HG03342 (cell line): ENCODE results near the gene RAB3IP.
A peak's percentile ranks its signal among the peaks of the same experiment; 100 is the strongest.
"Not testable (repeated sequence)": the region's sequence is repeated elsewhere in the genome, so short reads cannot be mapped to it uniquely, and the experiment has no call there.

Experiments
- ATAC-seq: cut with Tn5 transposase; IDR thresholded peaks from one replicate; pipeline ENCODE4 v1.9.1; 2021; ENCODE audit warnings: mild to moderate bottlenecking, moderate library complexity; ENCODE audit not compliant: unreplicated experiment

The RAB3IP gene

DNA sequence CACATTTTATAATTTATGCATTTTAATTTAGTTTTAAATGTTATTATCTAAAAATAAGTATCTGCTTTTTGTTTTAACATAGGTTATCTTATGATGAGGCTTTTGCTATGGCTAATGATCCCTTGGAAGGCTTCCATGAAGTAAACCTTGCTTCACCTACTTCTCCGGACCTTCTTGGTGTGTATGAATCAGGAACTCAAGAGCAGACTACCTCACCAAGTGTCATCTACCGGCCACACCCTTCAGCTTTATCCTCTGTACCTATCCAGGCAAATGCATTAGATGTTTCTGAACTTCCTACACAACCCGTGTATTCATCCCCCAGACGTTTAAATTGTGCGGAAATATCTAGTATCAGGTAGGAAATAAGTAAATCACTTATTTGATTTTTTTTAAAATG lies 16.6 kb downstream of the RAB3IP start:
- no peak for ATAC-seq

DNA sequence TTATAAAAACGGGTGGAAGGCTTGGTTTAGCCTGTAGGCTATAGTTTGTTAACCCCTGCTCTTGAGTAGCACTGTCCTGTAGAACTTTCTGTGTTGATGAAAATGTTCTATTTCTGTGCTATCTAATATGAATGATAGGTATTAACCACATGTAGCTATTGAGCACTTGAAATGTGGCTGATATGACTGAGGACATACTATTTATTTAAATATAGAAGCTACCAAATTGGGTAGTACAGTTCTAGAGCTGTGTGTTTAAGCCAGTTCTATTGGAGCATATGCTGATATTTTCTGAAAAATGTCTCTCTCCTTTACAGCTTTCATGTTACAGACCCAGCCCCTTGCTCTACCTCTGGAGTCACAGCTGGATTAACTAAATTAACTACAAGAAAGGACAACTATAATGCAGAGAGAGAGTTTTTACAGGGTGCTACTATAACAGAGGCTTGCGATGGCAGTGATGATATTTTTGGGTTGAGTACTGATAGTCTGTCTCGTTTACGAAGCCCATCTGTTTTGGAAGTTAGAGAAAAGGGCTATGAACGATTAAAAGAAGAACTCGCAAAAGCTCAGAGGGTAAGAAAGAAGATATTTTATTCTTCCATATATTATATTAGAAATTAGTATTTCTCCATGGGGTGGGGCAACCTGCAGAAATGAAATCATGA lies 17.6 kb downstream of the RAB3IP start:
- ATAC-seq: no peak

DNA sequence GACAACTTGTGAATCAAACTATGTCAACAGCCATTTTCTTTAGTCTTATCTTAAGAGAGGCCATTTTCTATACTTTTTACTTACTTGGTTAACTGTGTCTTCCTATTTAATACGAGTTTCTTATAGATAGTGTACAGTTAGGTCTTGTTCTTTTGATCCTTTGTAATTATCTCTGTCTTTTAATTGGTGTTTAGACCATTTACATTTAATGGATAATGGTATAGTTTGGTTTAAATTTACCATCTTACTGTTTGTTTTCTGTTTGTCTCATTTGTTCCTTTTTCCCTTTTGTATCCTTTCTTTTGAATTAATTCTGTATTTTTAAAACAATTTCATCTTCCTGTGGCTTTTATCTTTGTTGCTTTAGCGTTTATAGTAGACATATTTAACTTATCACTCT lies 19.4 kb downstream of the RAB3IP start:
- no peak for ATAC-seq

DNA sequence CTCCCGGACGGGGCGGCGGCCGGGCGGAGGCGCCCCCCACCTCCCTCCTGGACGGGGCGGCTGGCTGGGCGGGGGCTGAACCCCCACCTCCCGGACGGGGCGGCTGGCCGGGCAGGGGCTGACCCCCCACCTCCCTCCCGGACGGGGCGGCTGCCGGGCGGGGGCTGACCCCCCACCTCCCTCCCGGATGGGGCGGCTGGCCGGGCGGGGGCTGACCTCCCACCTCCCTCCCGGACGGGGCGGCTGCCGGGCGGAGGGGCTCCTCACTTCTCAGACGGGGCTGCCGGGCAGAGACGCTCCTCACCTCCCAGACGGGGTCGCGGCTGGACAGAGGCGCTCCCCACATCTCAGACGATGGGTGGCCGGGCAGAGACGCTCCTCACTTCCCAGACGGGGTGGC lies 20.9 kb downstream of the RAB3IP start:
- ATAC-seq: not testable (repeated sequence)

DNA sequence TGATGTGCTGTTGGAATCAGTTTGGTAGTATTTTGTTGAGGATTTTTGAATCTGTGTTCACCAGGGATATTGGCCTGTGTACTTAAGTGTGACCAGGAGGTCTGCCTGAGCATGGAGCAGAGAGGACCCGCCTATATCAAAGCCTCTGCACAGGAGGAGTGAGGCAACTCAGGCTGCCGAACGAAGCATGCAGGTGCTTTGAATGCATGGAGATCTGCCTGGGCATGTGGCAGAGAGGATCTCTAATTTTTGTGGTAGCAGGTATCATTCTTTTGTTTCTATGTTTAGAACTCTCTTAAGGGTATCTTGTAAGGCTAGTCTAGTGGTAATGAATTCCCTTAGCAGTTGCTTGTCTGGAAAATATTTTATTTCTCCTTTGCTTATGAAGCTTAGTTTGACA lies 26.9 kb downstream of the RAB3IP start:
- ATAC-seq: no peak

DNA sequence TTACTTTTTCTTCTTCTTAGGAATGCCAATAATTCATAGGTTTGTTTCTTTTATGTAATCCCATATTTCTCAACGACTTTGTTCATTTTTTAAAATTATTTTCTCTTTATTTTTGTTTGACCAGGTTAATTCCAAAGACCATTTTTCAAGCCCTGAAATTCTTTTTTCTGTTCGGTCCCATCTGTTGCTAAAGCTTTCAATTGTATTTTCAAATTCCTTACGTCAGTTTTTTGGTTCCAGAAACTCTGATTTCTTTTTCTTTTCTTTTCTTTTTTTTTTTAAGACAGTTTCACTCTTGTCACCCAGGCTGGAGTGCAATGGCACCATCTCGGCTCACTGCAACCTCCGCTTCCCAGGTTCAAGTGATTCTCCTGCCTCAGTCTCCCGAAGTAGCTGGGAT lies 27.6 kb downstream of the RAB3IP start:
- ATAC-seq: no peak

DNA sequence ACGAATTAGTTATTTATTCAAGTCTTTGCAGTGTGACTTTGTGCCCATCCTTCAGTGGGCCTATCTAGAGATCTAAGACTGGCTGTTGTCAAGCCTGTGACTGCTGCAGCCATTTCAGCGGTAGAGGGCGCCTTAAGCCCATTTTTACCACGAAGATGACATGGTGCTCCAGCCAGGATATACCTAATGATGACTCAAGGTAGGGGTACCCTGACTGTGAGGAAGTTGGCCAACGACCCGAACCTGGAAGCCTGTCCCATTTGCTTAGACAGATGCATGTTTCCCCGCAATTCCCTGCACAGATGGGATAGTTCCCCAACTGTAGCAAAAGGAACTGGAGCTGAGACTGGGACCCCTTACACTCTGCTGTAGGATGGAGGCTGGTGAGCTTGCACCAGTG lies 41.3 kb downstream of the RAB3IP start:
- ATAC-seq: no peak

DNA sequence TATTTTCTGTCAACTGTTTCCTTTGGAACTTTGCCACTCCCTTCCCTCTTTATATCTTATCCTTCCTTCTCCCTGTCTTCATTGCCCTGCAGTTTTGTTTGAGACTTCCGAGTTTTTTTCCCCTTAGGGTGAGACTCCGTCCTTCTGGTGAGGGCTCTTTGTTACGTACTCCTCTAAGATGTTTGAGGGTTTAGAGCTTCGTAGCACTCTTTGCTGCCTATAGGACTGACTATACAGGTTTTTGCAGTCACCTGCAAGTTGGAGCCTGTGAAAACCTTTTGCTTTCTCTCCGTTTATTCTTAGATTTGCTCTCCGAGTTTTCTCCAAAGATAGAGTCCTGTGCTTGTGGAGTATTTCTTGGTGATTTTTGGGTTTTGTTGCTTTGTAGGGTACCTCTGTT lies 44.7 kb downstream of the RAB3IP start:
- no peak for ATAC-seq

DNA sequence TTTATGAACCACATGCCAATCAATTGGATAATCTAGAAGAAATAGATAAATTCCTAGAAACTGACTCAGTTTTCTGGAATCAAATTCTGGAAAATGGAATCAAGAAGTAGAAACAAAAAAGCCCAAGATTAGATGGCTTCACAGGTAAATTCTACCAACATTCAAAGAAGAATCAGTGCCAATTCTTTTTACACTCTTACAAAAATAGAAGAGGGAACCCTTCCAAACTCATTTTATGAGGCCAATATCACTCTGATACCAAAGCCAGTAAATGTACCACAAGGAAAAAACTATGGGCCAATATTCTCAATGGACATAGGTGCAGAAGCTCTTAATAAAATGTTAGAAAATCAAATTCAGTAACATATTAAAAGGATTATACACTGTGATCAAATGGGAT lies 50.7 kb downstream of the RAB3IP start:
- ATAC-seq: no peak

DNA sequence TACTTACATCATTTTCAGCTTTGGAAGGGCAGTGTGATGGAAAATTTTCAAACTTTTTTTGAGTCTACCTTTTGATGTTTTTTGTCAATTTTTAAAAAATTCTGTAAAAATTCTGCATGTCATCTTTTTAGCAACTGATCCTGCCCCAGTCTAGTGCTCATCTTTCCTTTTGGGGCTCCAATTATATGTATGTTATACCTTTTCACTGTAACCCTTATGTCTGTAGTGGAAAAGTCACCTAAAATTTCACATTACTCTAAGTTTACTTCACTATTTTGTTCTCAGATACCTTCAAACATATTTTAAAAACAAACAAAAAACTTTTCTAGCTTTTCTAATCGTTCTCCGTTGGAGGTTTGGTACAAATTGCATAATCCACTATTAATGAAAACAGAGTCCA lies 53.9 kb downstream of the RAB3IP start:
- no peak for ATAC-seq

DNA sequence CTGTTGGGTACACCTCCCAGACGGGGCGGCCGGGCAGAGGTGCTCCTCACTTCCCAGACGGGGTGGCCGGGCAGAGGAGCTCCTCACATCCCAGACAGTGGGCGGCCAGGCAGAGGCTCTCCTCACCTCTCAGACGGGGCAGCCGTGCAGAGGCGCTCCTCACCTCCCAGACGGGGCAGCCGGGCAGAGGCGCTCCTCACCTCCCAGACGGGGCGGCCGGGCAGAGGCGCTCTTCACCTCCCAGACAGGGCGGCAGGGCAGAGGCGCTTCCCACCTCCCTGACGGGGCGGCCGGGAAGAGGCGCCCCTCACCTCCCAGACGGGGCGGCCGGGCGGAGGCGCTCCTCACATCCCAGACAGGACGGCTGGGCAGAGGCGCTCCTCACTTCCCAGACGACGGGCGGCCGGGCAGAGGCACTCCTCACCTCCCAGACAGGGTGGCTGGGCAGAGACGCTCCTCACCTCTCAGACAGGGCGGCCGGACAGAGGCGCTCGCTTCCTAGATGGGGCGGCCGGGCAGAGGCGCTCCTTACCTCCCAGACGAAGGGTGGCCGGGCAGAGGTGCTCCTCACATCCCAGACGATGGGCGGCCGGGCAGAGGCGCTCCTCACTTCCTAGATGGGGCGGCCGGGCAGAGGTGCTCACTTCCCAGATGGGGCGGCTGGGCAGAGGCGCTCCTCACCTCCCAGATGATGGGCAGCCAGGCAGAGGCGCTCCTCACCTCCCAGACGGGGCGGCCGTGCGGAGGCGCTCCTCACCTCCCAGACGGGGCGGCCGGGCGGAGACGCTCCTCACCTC lies 68.6 kb downstream of the RAB3IP start:
- ATAC-seq: not testable (repeated sequence)

DNA sequence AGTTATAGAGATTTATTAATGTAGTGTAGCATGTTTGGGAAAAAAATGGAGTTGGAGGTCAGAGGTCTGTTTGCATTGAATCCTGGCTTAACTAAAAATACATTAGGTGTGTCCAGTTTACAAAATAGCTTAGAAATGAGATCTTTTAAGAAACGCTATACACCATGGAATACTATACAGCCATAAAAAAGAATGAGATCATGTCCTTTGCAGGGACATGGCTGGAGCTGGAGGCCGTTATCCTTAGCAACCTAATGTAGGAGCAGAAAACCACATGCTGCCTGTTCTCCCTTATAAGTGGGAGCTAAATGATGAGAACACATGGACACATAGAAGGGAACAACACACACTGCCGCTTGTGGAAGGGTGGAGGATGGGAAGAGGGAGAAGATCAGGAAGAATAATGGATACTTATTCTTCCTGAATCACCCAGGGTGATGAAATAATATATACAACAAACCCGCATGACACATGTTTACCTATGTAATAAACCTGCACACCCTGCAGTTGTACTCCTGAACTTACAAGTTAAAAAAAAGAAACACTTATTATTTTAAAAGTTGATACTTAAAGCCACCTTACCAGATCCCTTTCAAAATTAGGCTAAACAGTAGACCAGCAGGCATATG lies 72.3 kb downstream of the RAB3IP start:
- no peak for ATAC-seq

DNA sequence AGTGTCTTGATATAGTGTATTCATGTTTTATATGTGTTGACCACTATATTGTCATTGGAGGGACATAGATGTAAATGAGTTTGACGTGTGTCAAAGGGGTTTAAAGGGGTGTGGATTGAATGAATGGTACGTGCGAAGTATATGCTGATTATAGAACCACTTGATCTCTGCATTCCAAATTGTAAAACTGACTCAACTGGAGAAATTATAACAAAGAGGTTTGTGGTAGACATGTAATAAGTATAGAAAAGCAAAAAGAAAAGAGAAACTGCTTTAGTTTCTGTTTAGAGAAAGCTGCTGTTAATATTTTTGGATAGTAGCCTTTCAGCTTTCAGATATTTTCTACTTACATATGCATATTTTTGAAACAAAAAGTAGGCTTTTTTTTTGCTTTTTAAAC lies 77.4 kb downstream of the RAB3IP start:
- peak; percentile 65 for ATAC-seq

DNA sequence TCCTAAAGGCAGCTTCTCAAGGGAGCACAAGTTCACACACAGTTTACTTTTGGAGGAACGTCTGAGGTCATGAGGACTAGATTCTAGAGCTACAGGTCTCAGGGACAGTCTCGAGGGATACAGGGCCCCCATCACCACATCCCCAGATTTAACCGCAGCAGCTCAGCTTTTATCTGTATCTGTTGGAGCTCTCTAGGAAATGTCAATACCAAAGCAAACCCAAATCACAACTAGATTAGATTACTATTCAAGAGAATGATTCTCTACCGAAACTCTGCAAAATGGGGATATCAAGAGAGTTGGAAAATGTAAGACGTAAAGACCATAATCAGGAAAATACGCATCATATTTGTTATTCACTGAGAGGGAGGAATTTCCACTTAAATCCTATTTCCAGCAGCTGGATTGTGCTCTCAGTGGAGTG lies 82.4 kb downstream of the RAB3IP start:
- ATAC-seq: no peak

DNA sequence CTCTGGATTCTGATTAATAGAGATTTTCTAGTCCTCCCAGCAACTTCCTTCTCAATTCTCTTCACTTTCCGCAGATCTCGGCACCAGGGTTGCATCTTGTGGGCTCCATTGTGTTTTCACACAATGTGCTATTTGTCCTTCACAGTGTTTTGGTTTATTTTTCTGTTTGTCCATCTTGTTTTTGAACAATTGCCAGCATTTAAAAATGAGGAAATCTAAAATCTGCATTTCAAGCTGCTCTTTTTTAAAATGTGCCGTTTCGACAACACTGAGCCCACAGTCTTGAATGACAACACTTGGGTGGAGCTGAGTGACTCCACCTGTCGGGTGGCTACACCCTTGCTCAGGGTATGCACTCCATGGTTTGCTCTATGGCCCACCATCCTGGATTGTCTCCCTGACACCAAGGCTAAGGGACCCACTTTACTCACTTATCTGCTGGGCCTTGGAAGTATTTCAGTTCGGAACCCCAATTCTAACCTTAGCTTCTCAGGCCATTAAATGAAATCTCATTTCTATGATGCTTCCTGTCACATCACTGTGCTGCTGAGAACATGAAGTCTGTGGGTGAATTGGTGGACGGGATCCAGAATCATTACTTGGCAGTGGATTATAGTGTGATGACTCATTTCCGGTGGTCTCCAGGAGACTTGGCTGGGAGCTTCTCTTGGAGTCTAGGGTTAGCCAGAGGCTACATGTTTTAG lies 82.9 kb downstream of the RAB3IP start:
- no peak for ATAC-seq

DNA sequence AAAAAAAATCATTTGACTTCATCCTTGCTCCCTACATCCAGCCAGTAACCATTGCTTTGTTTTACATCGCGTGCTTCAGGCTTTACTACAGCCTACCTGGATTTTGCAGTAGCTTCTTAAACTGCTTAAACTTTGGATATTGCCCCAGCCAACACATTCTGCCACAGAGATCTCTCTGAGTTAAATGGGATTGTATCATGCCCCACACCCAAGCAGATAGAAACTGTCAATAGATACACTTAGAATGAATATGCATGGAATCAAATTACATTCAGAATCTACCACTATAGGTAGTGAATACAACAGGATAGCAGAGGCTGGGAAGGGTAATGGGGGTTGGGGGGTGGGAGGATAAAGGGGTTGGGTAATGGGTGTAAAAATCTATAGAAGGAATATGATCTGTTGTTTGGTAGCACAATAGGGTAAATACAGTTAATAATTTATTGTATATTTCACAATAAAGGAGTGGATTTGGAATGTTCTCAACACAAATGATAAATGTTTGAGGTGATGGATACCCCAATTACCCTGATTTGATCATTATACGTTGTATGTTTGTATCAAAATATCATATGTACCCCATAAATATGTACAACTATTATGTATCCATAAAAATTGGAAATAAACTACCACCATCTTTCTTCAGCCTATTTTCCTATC lies 83.7 kb downstream of the RAB3IP start:
- ATAC-seq: no peak

DNA sequence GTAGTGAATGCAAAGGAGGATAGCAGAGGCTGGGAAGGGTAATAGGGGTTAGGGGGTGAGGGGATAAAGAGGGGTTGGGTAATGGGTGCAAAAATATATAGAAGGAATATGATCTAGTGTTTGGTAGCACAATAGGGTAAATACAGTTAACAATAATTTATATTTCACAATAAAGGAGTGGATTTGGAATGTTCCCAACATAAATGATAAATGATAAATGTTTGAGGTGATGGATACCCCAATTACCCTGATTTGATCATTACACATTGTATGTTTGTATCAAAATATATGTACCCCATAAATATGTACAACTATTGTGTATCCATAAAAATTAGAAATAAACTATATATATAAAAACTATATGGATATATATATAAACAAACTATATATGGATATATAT lies 85.4 kb downstream of the RAB3IP start:
- no peak for ATAC-seq

DNA sequence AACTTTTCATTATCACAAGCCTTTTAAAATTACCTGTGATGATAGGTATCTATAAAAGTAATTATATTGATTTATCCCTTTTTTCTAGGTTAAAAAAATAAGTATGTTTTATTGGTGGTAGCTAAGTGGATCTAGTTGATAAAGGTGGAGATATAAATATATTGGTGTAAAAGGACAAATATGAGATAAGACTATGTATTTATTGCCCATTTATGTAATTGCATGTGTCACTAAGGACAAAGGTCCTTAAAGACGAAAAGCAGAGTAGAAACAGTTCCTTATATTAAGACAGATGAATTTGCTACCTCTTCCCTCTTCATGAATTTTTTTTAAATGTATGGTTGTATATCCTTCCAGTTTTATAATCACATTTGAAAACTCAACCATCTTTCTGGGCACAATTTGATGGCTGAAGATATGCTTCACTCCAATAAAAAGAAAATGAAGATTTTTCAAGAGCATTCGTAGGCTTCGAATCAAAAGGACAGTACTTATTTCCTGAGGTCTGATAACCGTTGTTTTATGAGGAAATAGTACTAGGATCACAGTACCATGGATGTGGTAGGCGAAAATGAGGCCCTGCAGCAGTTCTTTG lies 86.4 kb downstream of the RAB3IP start, which contains the start of gene MYRFL:
TSS of gene MYRFL (plus strand) at position 262 of the 595 bp plus-strand sequence. CDS start at position 553, 291 bp downstream.
- ATAC-seq: no peak

DNA sequence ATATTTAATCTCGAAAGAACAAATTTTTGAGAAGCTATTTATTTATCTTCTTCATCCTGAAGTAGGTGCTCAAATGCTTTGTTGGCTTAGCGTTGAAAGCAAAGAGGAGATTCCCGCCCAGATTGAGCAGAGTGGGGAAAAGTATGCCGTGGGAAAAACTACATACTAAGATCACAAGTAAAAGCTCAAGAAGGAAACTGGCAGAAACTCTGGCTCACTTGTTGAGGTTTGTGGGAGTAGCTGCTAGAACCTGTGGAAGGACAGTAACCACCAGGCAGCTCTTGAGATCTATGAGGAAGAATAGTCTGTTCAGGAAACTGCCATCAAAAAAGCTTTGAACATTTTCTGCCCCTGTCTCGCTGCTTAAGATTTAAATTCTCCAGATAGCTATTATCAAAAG lies 90.2 kb downstream of the RAB3IP start:
- no peak for ATAC-seq

DNA sequence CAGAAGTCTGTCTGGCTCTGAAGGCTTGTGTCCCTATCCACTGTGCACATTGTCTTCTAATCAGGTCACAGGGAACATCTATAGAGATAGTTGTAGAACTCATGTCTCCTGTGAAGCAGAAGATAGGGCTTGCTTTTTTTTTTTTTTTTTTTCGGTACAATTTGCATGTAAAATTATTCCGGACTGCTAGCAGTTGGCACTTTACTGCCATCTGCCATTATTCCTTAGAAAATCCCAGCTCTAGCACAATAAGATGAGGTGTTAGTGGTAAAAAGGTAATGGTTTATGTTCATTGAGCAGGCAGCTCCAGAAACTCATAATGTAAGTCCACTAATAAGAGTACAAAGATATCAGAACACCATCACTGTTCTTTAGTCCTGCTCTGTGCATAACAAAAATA lies 95.0 kb downstream of the RAB3IP start:
- ATAC-seq: no peak
